Activated CD4-positive, alpha-beta memory T cell treated with anti-CD3 and anti-CD28 coated beads, Interleukin-2, amount 10 ng/mL, durations not matched to agents 7 days and 5 days (primary cell): Measurements from ENCODE around the gene TSC22D1. TPM values are rescaled to one million over a fixed set of nuclear protein-coding genes. Genes with fewer than 3 reads are reported as not detected.

ENCODE experiments used
- CTCF ChIA-PET: fragments of 350-600 bp; sonication (Branson Sonifier 250); formaldehyde crosslinking; loops from one replicate; lab custom pipeline; 2021; ENCODE audit warnings: antibody characterized with exemption, inconsistent platforms; lab: Charles Lee
- POLR2A ChIA-PET: fragments of 350-600 bp; sonication (Branson Sonifier 250); formaldehyde crosslinking; loops from one replicate; lab custom pipeline; 2021; ENCODE audit warnings: antibody characterized with exemption; lab: Charles Lee
- DNase-seq: peaks from one replicate; pipeline ENCODE4 v3.0.0-alpha.2; 2020
- H3K27ac Mint-ChIP-seq: one replicate; pipeline ENCODE4 v1.8.0; 2021; ENCODE audit warnings: mild to moderate bottlenecking, mixed read lengths
- H3K27me3 Mint-ChIP-seq: one replicate; pipeline ENCODE4 v1.8.0; 2021; ENCODE audit warnings: mixed read lengths
- H3K36me3 Mint-ChIP-seq: one replicate; pipeline ENCODE4 v1.8.0; 2021; ENCODE audit warnings: low read depth, mixed read lengths
- H3K4me1 Mint-ChIP-seq: one replicate; pipeline ENCODE4 v1.8.0; 2021; ENCODE audit warnings: mixed read lengths
- H3K4me3 Mint-ChIP-seq: one replicate; pipeline ENCODE4 v1.8.0; 2021; ENCODE audit warnings: mild to moderate bottlenecking, mixed read lengths
- H3K9me3 Mint-ChIP-seq: one replicate; pipeline ENCODE4 v1.8.0; 2021; ENCODE audit warnings: mixed read lengths
- total RNA-seq, 2 experiments: library from RNA; stranded (reverse); gene quantifications; one replicate each; pipeline ENCODE4 v1.2.3, GENCODE V29; 2021

TSC22D1 gene
- total RNA-seq, 2 experiments from 2014 or later, result 9.4 to 12.6 TPM

DNA sequence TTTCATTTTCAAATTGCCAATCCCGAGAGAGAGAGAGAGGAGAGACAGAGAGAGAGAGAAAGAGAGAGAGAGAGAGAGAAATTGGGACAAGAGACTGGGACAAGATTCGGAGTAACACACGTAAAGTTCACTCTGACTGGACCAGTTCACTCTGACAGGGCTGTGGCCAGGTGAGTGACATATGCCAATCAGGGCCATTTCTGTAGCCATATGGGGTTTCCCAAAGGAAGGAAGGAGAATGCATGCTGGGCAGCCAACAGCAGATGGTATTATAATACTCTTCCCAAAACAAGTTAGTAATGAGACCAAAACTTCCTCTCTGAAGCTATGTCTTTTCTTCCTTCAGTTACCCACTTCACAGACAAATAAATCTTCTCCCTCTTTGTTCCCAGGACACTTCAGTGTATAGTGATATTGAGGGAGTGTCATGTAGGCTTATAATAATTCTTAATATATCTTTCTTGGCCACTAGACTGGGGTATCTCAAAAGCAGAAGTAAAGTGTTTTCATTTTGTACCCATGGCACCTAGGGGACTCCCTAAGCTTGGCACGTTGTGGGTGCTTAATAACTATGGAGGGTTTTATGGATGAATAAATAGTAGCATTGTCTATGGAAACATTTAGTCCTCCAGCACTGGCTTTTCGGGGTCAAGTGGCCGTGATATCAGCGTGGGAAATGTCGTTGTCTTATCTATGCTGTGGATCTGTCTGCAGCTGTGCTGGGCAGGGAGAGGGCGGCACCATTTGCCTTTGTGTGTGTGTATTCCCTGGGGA lies 150.9 kb downstream of the TSC22D1 start:
- Mint-ChIP-seq H3K9me3 (no peaks in the 10 kb centered on the region), H3K4me1 (no peaks in the 10 kb centered on the region), H3K27me3 (peaks cover 19% of the 10 kb centered on the region), H3K36me3 (no peaks in the 10 kb centered on the region), H3K4me3 (no peak overlapping the region), H3K27ac (no peak overlapping the region)
- POLR2A ChIA-PET, result no interaction called here
- CTCF ChIA-PET, result interaction anchor here (0.9 kb wide), 1 partner anchor 13 kb away, joined by 3 read pairs; no protein-coding TSS in a partner anchor
- no peak for DNase-seq

- no peak for DNase-seq
- no peak overlapping the region for H3K27ac Mint-ChIP-seq
- POLR2A ChIA-PET, result no interaction called here
- H3K4me3 Mint-ChIP-seq, result no peak overlapping the region
- H3K36me3 Mint-ChIP-seq, result no peaks in the 10 kb centered on the region
- CTCF ChIA-PET, result interaction anchor here (0.9 kb wide), 1 partner anchor 14 kb away, joined by 3 read pairs; no protein-coding TSS in a partner anchor
- H3K9me3 Mint-ChIP-seq, result no peaks in the 10 kb centered on the region
- H3K27me3 Mint-ChIP-seq, result peaks cover 19% of the 10 kb centered on the region
- no peaks in the 10 kb centered on the region for H3K4me1 Mint-ChIP-seq
Measured at GRCh38 chr13:44423824-44424223, 152.3 kb downstream of the TSC22D1 start.

- Mint-ChIP-seq H3K27ac (no peak overlapping the region), H3K4me3 (no peak overlapping the region), H3K9me3 (no peaks in the 10 kb centered on the region), H3K36me3 (no peaks in the 10 kb centered on the region), H3K4me1 (no peaks in the 10 kb centered on the region), H3K27me3 (peaks cover 19% of the 10 kb centered on the region)
- POLR2A ChIA-PET, result no interaction called here
- CTCF ChIA-PET, result no interaction called here
- DNase-seq, result no peak
Measured at GRCh38 chr13:44422755-44423643, 153.1 kb downstream of the TSC22D1 start.

DNA sequence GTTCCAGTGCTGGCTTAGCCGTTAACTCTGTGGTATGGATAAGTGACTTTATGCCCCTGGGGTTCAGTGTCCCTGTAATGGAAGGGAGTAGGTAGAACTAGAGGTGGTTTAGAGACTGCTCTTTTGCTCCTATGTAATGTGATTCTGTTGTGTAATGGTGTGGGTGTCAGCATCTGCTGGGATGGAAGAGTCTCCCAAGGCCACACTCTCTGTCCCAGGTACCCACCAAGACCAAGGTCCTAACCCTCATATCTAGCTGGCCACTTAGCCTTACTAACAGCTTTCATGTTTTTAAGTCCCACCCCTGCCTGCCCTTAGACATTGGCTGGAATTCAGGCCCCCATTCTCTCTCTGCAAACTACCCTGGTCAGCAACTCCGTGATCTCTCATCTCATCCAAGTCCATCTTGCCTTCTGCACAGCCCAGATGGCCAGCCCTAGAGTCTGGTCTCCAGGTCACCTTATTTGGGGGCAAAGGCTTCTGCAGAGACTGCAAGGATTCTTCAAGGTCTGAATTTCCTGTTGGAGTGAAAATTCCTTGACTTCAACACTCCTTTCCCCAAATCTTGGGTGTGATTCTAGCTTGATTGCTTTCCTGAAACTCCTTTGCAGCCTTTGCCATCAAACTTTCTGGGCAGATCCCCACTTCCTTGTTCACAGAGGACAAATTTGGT lies 154.1 kb downstream of the TSC22D1 start:
- ChIA-PET POLR2A (no interaction called here), CTCF (no interaction called here)
- H3K27me3 Mint-ChIP-seq, result peaks cover 19% of the 10 kb centered on the region
- H3K36me3 Mint-ChIP-seq, result no peaks in the 10 kb centered on the region
- H3K4me1 Mint-ChIP-seq, result no peaks in the 10 kb centered on the region
- H3K9me3 Mint-ChIP-seq, result no peaks in the 10 kb centered on the region
- H3K4me3 Mint-ChIP-seq, result no peak overlapping the region
- DNase-seq, result no peak
- no peak overlapping the region for H3K27ac Mint-ChIP-seq

DNA sequence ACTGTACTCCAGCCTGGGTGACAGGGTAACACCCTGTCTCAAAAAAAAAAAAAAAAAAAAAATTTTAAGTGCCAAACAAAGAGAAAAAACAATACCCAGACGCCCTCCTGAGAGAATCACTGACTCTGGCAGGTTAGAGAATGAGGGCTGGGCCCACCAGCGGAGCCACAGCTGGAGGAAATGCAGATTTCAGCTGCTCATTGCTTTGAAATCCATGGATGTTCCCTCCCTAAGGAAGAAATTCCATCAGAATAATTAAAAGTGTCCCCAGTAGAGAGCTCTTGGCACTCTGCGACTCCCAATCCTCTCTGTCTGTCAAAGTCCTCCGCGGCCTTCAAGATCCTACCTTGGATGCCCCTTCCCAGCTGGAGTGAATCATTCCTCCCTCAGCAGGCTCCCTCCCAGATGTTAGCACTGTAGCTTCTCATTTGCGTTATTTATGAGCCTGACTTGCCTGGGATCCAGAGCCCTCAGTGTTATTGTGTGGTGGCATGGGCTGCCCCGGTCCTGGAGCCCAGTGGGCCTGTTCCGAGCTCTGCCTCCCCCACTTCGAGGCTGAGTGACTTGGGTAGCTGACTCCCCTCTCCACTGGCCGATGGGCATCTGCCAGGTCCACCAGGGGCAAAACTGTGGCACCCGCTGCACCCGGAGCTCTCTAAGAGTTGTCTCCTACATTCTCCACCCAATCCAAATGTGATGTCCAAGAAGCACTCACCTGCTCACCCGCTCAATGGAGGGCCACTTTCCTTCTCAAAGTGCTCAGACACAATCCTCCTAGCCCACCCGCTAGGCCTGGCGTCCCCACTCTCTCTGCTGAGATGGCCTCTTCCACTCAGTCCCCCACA lies 155.5 kb downstream of the TSC22D1 start:
- Mint-ChIP-seq H3K27ac (no peak overlapping the region), H3K9me3 (no peaks in the 10 kb centered on the region), H3K27me3 (peaks cover 18% of the 10 kb centered on the region), H3K4me1 (no peaks in the 10 kb centered on the region), H3K36me3 (no peaks in the 10 kb centered on the region), H3K4me3 (no peak overlapping the region)
- POLR2A ChIA-PET, result no interaction called here
- CTCF ChIA-PET, result interaction anchor here (0.6 kb wide), 1 partner anchor 353 kb away, joined by 3 read pairs; no protein-coding TSS in a partner anchor
- no peak for DNase-seq

DNA sequence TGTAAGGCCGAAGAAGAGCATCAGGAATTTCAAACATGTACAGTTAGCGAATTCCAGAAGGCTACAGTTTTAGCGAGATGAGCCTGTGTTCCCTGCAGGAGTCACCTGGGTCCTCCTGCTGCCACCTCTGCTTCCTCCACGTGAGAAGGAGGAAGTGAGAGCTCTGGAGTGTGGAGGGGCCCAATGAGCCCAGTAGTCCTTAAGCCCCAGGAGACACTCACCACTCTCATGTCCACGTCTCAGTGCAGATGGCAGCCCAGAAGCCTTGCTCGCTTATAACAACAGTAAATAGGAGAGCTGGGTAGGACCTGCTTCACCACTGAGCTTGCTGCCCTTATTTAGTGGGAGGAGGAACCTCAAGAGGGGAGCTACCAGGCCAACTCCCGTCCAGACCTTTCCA lies 158.3 kb downstream of the TSC22D1 start:
- H3K9me3 Mint-ChIP-seq, result no peaks in the 10 kb centered on the region
- POLR2A ChIA-PET, result no interaction called here
- H3K27me3 Mint-ChIP-seq, result peaks cover 7% of the 10 kb centered on the region
- no peak overlapping the region for H3K27ac Mint-ChIP-seq
- no peak for DNase-seq
- CTCF ChIA-PET, result no interaction called here
- no peaks in the 10 kb centered on the region for H3K4me1 Mint-ChIP-seq
- no peaks in the 10 kb centered on the region for H3K36me3 Mint-ChIP-seq
- H3K4me3 Mint-ChIP-seq, result no peak overlapping the region

DNA sequence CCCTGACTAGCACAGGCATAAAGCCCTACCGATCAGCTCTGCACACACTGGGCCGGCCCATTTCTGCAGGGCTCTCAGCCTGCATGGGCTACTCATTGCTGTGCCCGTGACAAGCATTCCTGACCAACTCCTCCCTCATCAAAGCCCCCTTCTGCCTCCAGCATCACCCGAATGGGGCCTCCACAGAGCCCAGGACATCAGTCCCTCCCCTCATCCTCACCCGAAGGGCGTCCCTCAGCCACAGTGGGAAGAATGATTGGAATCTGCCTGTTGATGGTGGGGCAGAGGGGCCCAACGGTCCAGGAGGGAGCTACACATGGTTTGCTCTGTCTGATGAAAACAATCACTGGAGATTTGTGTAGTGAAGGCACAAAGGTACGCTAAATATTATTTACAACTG lies 158.7 kb downstream of the TSC22D1 start:
- no peak for DNase-seq
- H3K36me3 Mint-ChIP-seq, result no peaks in the 10 kb centered on the region
- no peaks in the 10 kb centered on the region for H3K4me1 Mint-ChIP-seq
- no peak overlapping the region for H3K27ac Mint-ChIP-seq
- no peak overlapping the region for H3K4me3 Mint-ChIP-seq
- H3K9me3 Mint-ChIP-seq, result no peaks in the 10 kb centered on the region
- ChIA-PET POLR2A (no interaction called here), CTCF (no interaction called here)
- H3K27me3 Mint-ChIP-seq, result peaks cover 7% of the 10 kb centered on the region

- no peak for DNase-seq
- Mint-ChIP-seq H3K9me3 (no peaks in the 10 kb centered on the region), H3K4me1 (no peaks in the 10 kb centered on the region), H3K36me3 (no peaks in the 10 kb centered on the region), H3K27ac (no peak overlapping the region), H3K27me3 (peaks cover 5% of the 10 kb centered on the region), H3K4me3 (no peak overlapping the region)
- POLR2A ChIA-PET, result no interaction called here
- CTCF ChIA-PET, result no interaction called here
Measured at GRCh38 chr13:44416744-44417143, 159.4 kb downstream of the TSC22D1 start.

DNA sequence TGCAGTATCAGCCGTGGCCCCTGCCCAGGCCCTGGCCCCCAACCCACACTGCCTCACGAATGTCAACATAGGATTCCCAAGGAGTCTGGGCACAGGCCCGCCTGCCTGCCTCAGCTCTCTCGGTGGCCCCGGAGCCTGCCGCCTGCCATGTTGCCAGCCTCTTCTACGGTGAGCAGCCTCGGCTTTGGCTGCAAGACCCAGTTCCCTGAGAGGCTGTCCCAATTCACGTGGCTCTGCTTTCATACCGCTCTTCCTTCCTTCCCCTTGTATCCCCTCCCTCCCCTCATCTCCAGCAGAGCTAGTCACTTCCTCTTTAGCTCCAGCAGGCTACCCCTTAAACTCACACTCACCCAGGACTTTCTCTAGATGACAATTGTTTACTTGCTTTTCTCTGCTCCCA lies 159.8 kb downstream of the TSC22D1 start:
- H3K36me3 Mint-ChIP-seq, result no peaks in the 10 kb centered on the region
- H3K27ac Mint-ChIP-seq, result no peak overlapping the region
- ChIA-PET POLR2A (no interaction called here), CTCF (no interaction called here)
- no peaks in the 10 kb centered on the region for H3K9me3 Mint-ChIP-seq
- H3K4me1 Mint-ChIP-seq, result no peaks in the 10 kb centered on the region
- peaks cover 3% of the 10 kb centered on the region for H3K27me3 Mint-ChIP-seq
- DNase-seq, result no peak
- no peak overlapping the region for H3K4me3 Mint-ChIP-seq

GRCh38 chr13:44415815-44416214 lies 160.3 kb downstream of the TSC22D1 start:
- no peak overlapping the region for H3K27ac Mint-ChIP-seq
- no peak overlapping the region for H3K4me3 Mint-ChIP-seq
- CTCF ChIA-PET, result no interaction called here
- DNase-seq, result no peak
- H3K4me1 Mint-ChIP-seq, result no peaks in the 10 kb centered on the region
- POLR2A ChIA-PET, result no interaction called here
- no peaks in the 10 kb centered on the region for H3K9me3 Mint-ChIP-seq
- peaks cover 2% of the 10 kb centered on the region for H3K27me3 Mint-ChIP-seq
- no peaks in the 10 kb centered on the region for H3K36me3 Mint-ChIP-seq

GRCh38 chr13:44414716-44415115 lies 161.4 kb downstream of the TSC22D1 start:
- peaks cover 4% of the 10 kb centered on the region for H3K27me3 Mint-ChIP-seq
- H3K4me3 Mint-ChIP-seq, result no peak overlapping the region
- CTCF ChIA-PET, result interaction anchor here (1.4 kb wide), 1 partner anchor 506 kb away, joined by 4 read pairs; no protein-coding TSS in a partner anchor
- no peaks in the 10 kb centered on the region for H3K36me3 Mint-ChIP-seq
- no peak overlapping the region for H3K27ac Mint-ChIP-seq
- POLR2A ChIA-PET, result no interaction called here
- DNase-seq, result no peak
- no peaks in the 10 kb centered on the region for H3K4me1 Mint-ChIP-seq
- no peaks in the 10 kb centered on the region for H3K9me3 Mint-ChIP-seq

DNA sequence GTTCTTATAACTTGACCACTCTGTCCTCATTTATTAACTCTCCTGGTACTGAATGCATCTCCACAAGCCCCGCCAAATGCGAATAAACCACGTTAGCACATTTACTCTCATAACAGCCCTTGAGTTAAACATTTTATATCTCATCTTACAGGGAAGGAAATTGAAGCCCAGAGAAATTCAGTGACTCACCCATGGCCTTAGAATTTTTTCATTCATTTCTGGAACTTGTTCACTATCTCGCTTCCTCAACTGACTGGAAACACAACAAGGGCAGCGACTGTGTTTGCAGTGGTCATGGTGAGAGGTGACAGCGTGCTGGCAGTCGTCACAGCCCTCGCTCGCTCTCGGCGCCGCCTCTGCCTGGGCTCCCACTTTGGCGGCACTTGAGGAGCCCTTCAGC lies 163.0 kb downstream of the TSC22D1 start:
- no peaks in the 10 kb centered on the region for H3K36me3 Mint-ChIP-seq
- no peak for DNase-seq
- H3K27ac Mint-ChIP-seq, result no peak overlapping the region
- CTCF ChIA-PET, result no interaction called here
- H3K4me3 Mint-ChIP-seq, result no peak overlapping the region
- POLR2A ChIA-PET, result no interaction called here
- H3K9me3 Mint-ChIP-seq, result no peaks in the 10 kb centered on the region
- peaks cover 4% of the 10 kb centered on the region for H3K27me3 Mint-ChIP-seq
- H3K4me1 Mint-ChIP-seq, result no peaks in the 10 kb centered on the region
